CD4-positive, alpha-beta T cell treated with Interleukin-12 subunit alpha and Interleukin-12 subunit beta, for 1 hour (primary cell): ENCODE results near the gene RPN1.
"Not testable (repeated sequence)": the region's sequence is repeated elsewhere in the genome, so short reads cannot be mapped to it uniquely, and the experiment has no call there.

ENCODE experiments used
- DNase-seq: peaks from one replicate; pipeline ENCODE4 v3.0.0-alpha.2; 2020

The RPN1 gene

GRCh38 chr3:128607710-128608048 lies 42.9 kb downstream of the RPN1 start:
- DNase-seq = no peak

DNA sequence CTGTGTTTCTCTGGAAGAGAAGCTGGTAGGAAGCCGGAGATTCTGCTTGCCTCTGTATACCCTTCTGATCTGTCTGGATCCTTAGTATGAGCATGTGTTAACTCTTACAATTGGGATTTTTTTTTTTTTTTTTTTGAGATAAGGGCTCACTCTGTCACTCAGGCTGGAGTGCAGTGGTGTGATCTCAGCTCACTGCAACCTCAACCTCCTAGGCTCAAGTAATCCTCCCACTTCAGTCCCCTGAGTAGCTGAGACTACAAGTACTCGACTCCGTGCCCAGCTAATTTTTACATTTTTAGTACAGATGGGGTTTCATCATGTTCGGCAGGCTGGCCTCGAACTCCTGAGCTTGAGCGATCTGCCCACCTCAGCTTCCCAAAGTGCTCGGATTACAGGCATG lies 44.5 kb downstream of the RPN1 start:
- DNase-seq = no peak

- DNase-seq = no peak
Measured at GRCh38 chr3:128605091-128606046, 45.2 kb downstream of the RPN1 start.

GRCh38 chr3:128603811-128604775 lies 46.5 kb downstream of the RPN1 start:
- DNase-seq = no peak

GRCh38 chr3:128603313-128603712 lies 47.3 kb downstream of the RPN1 start:
- no peak for DNase-seq

GRCh38 chr3:128598884-128599664 lies 51.5 kb downstream of the RPN1 start:
- no peak for DNase-seq

GRCh38 chr3:128597900-128598299 lies 52.7 kb downstream of the RPN1 start:
- no peak for DNase-seq

GRCh38 chr3:128592864-128593263 lies 57.8 kb downstream of the RPN1 start:
- DNase-seq = no peak

GRCh38 chr3:128591738-128592426 lies 58.7 kb downstream of the RPN1 start:
- no peak for DNase-seq

DNA sequence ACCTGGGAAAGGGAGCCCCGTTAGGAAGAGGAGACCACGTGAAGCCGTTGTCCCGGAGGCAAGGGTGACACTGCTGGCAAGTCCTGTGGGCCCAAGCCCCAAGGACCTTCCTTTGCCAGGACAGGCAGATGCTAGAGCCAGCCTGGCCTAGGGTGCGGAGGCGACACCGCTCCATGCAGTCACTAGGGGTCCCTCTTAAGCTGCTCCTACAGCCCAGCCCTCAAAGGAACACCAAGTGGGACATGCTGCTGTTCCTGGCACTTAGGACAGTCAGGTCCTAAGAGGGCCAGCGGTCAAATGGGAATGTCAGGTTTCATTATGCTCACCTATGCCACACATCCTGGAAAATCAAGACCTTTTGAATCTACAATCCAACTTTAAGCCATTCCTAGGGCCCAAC lies 59.7 kb downstream of the RPN1 start:
- DNase-seq = no peak

- not testable (repeated sequence) for DNase-seq
Measured at GRCh38 chr3:128589985-128590384, 60.6 kb downstream of the RPN1 start.

DNA sequence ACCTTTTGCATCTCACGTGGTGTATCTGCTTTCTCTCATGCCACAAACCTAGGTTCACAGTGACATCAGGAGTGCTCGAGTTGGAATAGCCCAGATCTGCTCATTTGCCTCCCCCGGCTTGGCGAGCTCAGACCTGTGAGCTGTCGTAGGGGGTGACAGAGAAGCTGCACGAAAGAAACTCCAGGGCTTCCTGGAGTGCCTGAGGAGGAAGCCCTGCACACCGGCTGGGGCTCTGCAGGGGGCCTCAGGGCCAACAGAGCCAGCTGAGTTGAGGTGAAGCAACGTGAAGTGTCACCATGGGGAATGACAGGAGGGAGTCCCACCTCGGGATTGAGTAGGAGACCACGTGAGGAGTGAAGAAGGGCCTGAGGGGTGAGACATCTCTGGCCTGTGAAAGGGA lies 62.5 kb downstream of the RPN1 start:
- no peak for DNase-seq

GRCh38 chr3:128587391-128587790 lies 63.2 kb downstream of the RPN1 start:
- no peak for DNase-seq

- not testable (repeated sequence) for DNase-seq
Measured at GRCh38 chr3:128586932-128587331, 63.7 kb downstream of the RPN1 start.

- DNase-seq = not testable (repeated sequence)
Measured at GRCh38 chr3:128586391-128586790, 64.2 kb downstream of the RPN1 start.

DNA sequence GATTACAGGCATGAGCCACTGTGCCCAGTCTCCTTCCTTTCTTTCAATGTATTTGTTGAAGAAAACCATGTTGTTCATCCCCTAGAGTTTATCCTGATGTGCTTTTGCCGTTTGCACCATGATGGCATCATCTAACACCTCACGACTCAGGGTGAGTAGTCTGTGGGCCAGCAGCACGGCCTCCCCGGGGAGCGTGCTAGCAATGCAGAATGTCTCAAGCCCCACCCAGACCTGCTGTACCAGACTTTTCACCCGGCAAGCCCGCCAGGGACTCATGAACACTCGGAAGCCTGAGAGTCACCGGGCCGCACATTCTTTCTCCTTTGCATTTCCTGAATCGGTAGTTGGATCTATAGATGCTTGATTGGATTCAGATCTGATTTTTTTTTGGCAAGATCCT lies 64.6 kb downstream of the RPN1 start:
- no peak for DNase-seq

DNA sequence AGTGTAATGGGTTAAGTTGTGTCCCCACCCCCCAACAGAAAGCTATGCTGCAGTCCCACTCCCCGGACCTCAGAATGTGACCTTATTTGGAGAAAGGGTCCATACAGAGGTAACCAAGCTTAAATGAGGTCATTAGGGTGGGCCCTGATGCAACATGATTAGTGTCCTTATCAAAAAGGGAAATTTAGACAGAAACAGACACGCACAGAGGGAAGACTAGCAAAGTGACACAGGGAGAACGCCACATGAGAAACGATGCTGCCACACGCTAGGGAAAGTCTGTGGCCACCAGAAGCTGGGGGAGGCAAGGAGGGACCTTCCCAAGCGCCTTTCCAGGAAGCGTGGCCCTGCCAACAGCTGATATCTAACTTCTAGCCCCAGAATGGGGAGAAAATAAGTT lies 65.4 kb downstream of the RPN1 start:
- DNase-seq = no peak

DNA sequence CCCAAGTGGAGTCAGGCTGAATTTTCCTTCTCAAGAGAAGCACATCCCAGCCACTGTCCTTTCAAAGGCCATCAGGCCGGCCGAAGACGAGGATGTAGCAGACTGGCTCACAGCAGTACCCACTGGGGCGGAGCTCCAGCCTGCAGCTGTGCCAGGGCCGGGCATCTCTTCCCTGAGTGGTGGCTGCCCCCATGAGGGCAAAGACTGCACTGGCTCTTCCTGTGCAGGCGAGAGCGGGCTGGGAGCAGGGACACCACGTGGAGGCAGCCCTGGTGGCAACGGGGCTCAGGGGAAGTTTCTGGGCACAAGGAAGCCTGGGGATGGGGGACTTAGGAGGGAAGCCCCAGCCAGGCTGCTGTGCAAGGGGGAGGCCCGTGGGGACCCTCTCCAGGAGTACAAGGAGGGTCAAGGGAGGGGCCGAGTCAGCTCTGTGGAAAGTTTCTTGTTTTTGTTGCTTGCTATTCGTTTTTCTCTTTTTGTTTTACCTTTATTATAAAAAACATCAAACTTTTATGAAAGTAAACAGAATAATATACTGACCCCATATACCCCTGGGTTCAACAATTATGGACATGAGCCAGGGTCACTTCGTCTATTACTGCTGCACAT lies 66.1 kb downstream of the RPN1 start:
- peak; percentile 13 for DNase-seq

- DNase-seq = no peak
Measured at GRCh38 chr3:128581566-128581965, 69.1 kb downstream of the RPN1 start.

GRCh38 chr3:128579927-128580326 lies 70.7 kb downstream of the RPN1 start:
- no peak for DNase-seq

DNA sequence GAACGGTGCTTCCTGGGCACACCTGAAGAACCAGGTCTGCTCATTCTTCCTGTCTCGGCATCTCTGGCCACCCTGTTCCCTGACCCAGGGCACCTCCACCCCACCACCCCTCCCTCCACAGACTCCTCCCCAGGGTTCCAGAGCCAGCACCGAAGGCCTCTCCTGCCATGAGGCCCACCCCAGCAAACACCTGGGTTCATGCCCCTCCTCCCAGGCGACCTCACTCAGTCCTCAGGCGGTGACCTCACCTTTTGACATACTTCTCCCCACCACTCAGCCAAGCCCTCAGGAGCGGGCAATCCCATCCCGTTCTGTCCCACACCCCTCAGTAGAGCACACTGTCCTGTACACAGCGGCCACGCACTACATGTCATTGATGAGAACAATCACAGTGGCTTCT lies 72.3 kb downstream of the RPN1 start:
- DNase-seq = no peak

DNA sequence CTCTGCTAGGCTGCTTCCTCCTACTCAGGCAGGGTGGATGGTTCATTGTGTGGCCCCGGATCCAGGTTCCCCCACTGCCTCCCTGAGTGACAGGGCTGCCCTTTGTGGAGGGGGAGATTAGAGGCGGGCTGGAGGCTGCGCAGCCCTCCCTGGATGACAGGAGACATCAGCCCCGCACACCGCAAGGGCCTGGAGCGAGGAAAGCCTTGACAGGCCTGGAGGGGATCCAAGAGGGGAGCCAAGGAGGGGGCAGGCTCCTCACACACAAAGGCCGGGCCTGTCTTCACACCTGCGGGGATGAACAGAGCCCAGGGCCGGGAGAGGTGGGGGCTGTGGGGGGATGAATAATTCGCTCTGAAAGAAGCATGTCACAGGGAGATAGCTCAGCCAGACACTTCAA lies 72.9 kb downstream of the RPN1 start:
- DNase-seq = no peak
